OCI-LY3 (cell line): ENCODE data around the gene PSMB9.

Experiments used
- H2AFZ ChIP-seq: fragments of 200-600, 300-600 bp; shearing (Covaris generic); 2 replicates; pipeline ENCODE4 v1.6.0; 2014; ENCODE audit warnings: antibody characterized with exemption, low read depth, low read length
- H3K27ac ChIP-seq: fragments of 200-600, 300-600 bp; sonication (generic); 2 replicates; pipeline ENCODE4 v1.5.1; 2014; ENCODE audit warnings: mild to moderate bottlenecking, low read length, moderate library complexity, mixed read lengths
- H3K27me3 ChIP-seq: fragments of 200-600, 300-600 bp; sonication (generic); 2 replicates; pipeline ENCODE4 v1.6.1; 2014; ENCODE audit warnings: low read depth, low read length, mixed read lengths
- H3K36me3 ChIP-seq: fragments of 200-600, 300-600 bp; sonication (generic); replicated peaks from 2 replicates; pipeline ENCODE3; 2014; ENCODE audit warnings: low read depth, low read length, mixed read lengths
- H3K4me1 ChIP-seq: fragments of 300-600, 200-600 bp; sonication (generic); 2 replicates; pipeline ENCODE4 v1.6.1; 2014; ENCODE audit warnings: low read length, mixed read lengths
- H3K4me2 ChIP-seq: fragments of 200-600, 300-600 bp; sonication (generic); 2 replicates; pipeline ENCODE4 v1.6.1; 2014; ENCODE audit warnings: low read length, mixed read lengths
- H3K4me3 ChIP-seq: fragments of 300-600, 200-600 bp; sonication (generic); 2 replicates; pipeline ENCODE4 v1.5.1; 2014; ENCODE audit warnings: antibody characterized with exemption, mild to moderate bottlenecking, low read length, moderate library complexity
- H3K79me2 ChIP-seq: fragments of 300-600, 200-600 bp; shearing (Covaris generic); 2 replicates; pipeline ENCODE4 v1.6.1; 2014; ENCODE audit warnings: mild to moderate bottlenecking, low read length, mixed read lengths
- H3K9ac ChIP-seq: fragments of 300-600, 200-600 bp; shearing (Covaris generic); 2 replicates; pipeline ENCODE4 v1.6.0; 2014; ENCODE audit warnings: mild to moderate bottlenecking, low read length, moderate library complexity
- H3K9me3 ChIP-seq: fragments of 200-600, 300-600 bp; shearing (Covaris generic); 2 replicates; pipeline ENCODE4 v1.6.1; 2014; ENCODE audit warnings: low read length, mixed read lengths; ENCODE audit not compliant: insufficient read depth
- H4K20me1 ChIP-seq: fragments of 200-600, 300-600 bp; sonication (generic); 2 replicates; pipeline ENCODE4 v1.6.1; 2016; ENCODE audit warnings: low read length, mixed read lengths; ENCODE audit not compliant: insufficient read depth
- CTCF ChIP-seq: fragments of 200-600, 300-600 bp; sonication (generic); IDR thresholded peaks from 2 replicates; pipeline ENCODE4 v1.5.1; 2014; ENCODE audit warnings: antibody characterized with exemption, low read length, low read depth
- EZH2phosphoT487 ChIP-seq: fragments of 200-600 bp; shearing (Covaris generic); IDR thresholded peaks from 2 replicates; pipeline ENCODE4 v1.6.1; 2018; ENCODE audit warnings: antibody characterized with exemption, mixed run types, low read depth

The PSMB9 gene

DNA sequence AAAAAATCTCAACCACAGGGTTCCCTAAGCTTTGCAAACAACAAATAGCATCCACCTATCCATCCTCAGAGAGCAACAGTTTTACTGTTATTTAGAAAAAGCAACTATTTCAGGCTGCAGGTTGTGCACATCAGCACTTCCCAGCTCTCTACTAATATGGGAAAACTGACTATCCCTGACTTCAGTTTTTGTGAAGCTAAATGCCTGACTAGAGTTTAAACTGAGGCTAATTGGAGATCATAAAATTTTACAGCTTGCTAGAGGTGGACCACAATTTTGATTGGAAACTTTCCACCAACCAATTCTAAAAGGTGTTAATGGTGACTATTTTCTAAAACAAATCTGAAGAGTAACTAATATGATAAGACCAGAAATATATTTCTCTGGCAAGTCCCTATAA lies 50.0 kb downstream of the PSMB9 start:
- H3K36me3 ChIP-seq = peaks cover 6% of the 10 kb centered on the region
- H3K9me3 ChIP-seq = no peaks in the 10 kb centered on the region
- H2AFZ ChIP-seq = no peak overlapping the region
- TF ChIP-seq EZH2phosphoT487 (no peak), CTCF (no peak)
- peaks cover 11% of the 10 kb centered on the region for H3K4me1 ChIP-seq
- no peak overlapping the region for H3K4me2 ChIP-seq
- H3K9ac ChIP-seq = no peak overlapping the region
- H3K4me3 ChIP-seq = no peak overlapping the region
- no peak overlapping the region for H3K27ac ChIP-seq
- no peaks in the 10 kb centered on the region for H3K27me3 ChIP-seq
- H3K79me2 ChIP-seq = no peaks in the 10 kb centered on the region
- no peaks in the 10 kb centered on the region for H4K20me1 ChIP-seq

DNA sequence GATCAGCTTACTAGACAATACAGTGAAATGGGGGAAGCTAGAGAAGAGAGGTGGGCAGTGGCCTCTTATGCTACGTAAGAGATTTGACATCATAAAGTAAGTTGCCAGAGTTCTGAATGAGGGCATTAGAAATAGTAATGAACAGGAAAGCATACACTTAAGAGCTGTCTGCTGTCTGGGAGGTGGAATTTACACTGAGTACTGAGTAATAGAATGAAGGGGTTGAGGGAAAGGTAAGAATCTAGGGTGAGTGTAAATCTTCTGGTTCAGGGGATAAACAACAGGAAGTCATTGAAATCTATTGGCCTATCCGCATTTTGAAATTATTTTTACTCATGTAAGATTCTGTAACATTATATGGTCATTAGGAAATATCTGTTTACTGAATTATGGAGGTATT lies 51.1 kb downstream of the PSMB9 start:
- no peak for TF ChIP-seq CTCF
- TF ChIP-seq EZH2phosphoT487 = no peak

GRCh38 chr6:32906539-32906938 lies 52.5 kb downstream of the PSMB9 start:
- H3K4me1 ChIP-seq = peaks cover 11% of the 10 kb centered on the region
- H3K4me3 ChIP-seq = no peak overlapping the region
- no peak overlapping the region for H3K9ac ChIP-seq
- H3K79me2 ChIP-seq = no peaks in the 10 kb centered on the region
- no peak overlapping the region for H2AFZ ChIP-seq
- H3K27me3 ChIP-seq = no peaks in the 10 kb centered on the region
- no peak overlapping the region for H3K4me2 ChIP-seq
- H3K27ac ChIP-seq = no peak overlapping the region
- H3K36me3 ChIP-seq = peaks cover 1% of the 10 kb centered on the region
- no peaks in the 10 kb centered on the region for H3K9me3 ChIP-seq
- no peaks in the 10 kb centered on the region for H4K20me1 ChIP-seq
- TF ChIP-seq EZH2phosphoT487 (no peak), CTCF (no peak)

More for the DNA sequence above, 51.1 kb downstream of the PSMB9 start:
- Histone ChIP-seq H3K79me2 (no peaks in the 10 kb centered on the region), H3K4me1 (peaks cover 11% of the 10 kb centered on the region), H3K9me3 (no peaks in the 10 kb centered on the region), H3K27me3 (no peaks in the 10 kb centered on the region), H4K20me1 (no peaks in the 10 kb centered on the region), H3K9ac (no peak overlapping the region), H3K4me2 (no peak overlapping the region), H3K36me3 (peaks cover 6% of the 10 kb centered on the region), H3K4me3 (no peak overlapping the region), H2AFZ (no peak overlapping the region), H3K27ac (no peak overlapping the region)

GRCh38 chr6:32908897-32909296 lies 54.9 kb downstream of the PSMB9 start:
- no peaks in the 10 kb centered on the region for H3K27me3 ChIP-seq
- no peaks in the 10 kb centered on the region for H3K79me2 ChIP-seq
- H2AFZ ChIP-seq = no peak overlapping the region
- no peak overlapping the region for H3K4me3 ChIP-seq
- TF ChIP-seq CTCF (no peak), EZH2phosphoT487 (no peak)
- no peaks in the 10 kb centered on the region for H4K20me1 ChIP-seq
- H3K4me1 ChIP-seq = 0 out of 2 replicates have a peak, but pooled peaks cover 1% of the 10 kb centered on the region
- H3K9ac ChIP-seq = no peak overlapping the region
- no peaks in the 10 kb centered on the region for H3K9me3 ChIP-seq
- no peak overlapping the region for H3K27ac ChIP-seq
- no peak overlapping the region for H3K4me2 ChIP-seq
- no peaks in the 10 kb centered on the region for H3K36me3 ChIP-seq
